Activated CD4-positive, alpha-beta T cell treated with anti-CD3 and anti-CD28 coated beads, Interleukin-2, amount 50 U/mL, for 16 hours (primary cell): ENCODE data around the gene ISCA2.
"Not testable (repeated sequence)": the region's sequence is repeated elsewhere in the genome, so short reads cannot be mapped to it uniquely, and the experiment has no call there.

Experiments
- DNase-seq: peaks from one replicate; pipeline ENCODE4 v3.0.0-alpha.2; 2020

The ISCA2 gene

DNA sequence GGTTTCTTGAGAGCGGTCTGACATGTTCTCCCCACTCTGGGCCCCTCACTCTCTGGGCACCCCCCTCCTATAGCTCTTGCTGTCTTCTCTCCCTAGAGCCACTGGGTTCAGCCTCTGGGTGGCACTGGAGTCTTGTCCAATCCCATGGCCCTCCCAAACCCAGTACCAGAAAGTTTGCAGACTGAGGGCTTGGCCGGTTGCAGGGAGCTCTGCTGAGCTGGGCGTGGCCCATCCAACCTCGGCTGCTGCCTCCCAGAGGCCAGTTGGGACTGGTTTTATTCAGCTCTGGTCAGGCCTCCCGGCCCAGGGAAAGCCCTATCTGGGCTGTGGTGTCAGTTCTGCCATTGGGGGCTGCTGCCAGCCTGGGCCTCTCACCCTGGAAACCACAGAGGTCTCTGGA, 37.9 kb downstream of the ISCA2 start:
- DNase-seq = no peak

DNA sequence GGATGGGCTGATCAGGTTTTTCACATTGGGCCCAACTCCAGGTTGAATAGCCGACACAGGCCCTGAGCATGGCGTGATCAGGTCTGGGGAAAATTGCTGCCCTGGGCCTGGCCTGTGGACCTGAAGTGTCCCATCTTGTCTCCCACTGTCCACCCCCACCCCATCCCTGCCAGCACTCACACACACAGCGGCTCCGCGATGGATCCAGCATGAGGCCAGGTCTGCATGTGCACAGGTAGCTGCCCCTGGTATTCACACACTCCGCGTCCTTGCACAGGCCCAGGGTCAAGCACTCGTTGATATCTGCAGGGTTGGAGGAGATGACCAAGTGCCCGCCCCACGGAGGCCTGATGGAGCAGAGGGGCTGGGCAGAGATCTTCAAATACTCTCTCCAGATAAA, 38.7 kb downstream of the ISCA2 start:
- no peak for DNase-seq

DNA sequence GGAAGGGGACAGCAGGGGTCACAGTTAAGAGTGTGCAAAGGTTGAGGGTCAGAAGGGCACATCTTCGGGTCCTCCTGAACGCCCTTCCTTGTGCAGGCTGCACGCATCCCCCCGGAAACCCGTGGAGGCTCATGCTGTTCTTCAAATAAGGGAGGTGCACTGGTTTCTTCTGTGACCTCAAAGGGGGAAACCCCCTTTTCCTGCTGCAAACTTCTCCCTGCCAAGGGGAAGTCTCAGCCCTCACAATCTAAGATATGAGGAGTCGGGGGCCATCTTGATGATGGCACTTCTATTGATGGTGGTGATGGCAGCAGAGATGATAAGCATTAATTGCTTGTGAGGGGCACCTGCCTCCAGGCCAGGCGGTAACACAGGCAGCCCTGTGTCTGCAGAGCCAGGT, 40.0 kb downstream of the ISCA2 start:
- DNase-seq = no peak

DNA sequence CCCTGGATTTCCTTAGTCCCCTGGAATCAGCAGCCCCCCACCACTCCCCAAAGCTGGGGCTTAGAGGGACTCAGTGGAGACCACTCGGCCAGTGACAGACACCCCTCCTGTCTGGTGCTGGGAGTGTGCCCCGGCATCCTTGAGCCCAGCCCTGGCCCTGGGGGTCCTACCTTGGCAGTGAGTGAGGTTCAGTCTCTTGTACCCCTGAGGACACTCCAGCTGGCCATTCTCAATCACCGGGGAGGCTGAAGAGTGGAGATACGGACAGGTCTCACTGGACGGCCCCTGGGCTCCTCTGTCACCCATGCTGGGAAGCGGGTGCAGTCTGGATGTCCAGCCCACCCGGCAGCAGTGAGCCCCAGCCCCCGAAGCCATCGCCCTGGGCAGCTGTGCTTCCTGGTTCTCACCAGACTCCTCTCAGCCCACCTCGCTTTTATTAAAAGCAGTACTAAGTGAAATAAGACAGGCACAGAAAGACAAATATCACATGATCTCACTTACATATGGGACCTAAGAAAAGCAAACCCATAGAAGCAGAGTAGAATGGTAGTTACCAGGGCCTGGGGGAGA, 42.3 kb downstream of the ISCA2 start:
- DNase-seq = no peak

DNA sequence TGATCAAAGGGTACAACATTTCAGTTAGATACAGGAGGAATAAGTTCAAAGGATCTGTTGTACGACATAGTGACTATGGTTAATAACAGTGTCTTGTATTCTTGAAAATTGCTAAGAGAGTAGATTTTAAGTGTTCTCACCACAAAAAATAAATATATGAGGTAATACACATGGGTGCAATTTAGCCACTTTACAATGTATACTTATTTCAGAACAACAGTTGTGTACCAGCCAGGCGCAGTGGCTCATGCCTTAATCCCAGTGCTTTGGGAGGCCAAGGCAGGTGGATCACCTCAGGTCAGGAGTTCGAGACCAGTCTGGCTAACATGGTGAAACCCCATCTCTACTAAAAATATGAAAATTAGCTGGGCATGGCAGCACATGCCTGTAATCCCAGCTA, 42.8 kb downstream of the ISCA2 start:
- not testable (repeated sequence) for DNase-seq

DNA sequence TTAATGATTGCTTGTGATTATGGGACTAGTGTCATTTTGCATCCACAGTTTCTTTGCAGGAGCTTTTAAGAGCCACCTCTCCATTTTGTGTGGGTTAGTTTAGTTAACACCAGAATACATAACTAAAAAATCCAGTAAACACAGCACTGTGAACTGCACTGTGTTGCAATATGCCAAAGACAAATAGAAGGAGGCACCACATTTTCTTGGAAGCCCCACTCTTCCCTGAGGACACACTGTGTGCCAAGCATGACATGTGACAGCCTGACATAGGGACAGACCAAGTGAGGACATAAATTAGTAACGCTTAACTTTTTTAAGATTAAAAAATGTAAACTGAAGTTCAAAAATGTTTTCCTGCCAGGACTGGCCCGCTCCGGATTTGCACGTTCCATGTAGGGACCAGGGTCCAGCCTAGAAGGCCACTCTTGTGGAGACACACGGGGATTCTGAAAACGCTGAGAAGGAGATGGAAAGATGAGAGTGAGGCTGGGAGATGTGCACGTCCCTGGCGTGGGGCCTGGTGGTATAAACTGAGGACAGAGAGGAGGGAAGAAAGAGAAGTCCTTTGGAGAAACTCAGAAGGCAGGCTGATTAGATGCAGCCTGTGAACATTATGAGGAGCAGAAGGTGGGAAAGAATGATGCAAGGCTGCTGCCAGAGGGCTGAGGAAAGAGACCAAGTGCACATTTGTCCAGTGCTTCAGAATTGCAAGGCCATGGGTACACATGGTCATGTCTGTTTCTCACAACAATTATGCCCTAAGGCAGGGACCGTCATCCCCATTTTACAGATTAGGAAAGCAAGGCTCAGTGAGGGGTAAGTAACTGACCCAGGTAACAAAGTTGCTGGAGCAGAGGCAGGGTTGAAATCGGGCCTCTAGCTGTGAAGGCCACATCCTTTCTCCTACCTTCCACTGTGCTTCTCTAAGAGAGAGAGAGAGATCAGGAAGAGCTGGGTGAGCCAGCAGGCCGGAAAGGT, 45.1 kb downstream of the ISCA2 start:
- DNase-seq = no peak

DNA sequence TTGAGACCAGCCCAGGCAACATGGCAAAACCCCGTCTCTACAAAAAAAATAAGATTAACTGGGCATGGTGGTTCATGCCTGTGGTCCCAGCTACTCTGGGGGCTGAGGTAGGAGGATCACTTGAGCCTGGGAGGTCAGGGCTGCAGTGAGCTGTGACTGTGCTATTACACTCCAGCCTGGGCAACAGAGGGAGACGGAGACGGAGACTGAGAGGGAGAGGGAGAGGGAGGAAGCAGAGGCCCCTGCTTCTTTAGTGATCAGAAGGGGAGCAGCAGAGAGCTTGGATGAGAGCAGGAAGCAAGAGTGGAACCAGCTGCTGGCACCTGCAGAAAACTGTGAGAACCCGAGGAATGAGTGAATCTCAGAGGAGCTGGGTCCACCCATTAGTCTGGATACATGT, 45.9 kb downstream of the ISCA2 start:
- no peak for DNase-seq

DNA sequence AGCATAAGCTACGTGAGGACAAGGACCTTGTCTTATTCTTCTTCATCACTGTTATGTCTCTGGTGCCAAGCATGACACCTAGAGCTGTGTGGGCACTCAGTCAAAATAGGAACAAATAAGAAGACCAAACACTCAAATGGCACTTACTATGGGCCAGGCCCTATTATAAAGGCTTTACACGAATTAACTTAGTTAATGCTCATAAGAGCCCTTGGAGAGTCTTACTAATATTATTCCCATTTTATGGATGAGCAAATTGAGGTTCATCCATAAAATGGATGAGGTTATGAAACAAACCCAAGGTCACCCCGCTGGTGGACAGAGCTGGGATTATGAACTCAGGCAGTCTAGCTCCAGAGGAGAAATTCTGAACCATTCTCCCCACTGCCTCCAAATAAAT, 47.7 kb downstream of the ISCA2 start:
- no peak for DNase-seq

DNA sequence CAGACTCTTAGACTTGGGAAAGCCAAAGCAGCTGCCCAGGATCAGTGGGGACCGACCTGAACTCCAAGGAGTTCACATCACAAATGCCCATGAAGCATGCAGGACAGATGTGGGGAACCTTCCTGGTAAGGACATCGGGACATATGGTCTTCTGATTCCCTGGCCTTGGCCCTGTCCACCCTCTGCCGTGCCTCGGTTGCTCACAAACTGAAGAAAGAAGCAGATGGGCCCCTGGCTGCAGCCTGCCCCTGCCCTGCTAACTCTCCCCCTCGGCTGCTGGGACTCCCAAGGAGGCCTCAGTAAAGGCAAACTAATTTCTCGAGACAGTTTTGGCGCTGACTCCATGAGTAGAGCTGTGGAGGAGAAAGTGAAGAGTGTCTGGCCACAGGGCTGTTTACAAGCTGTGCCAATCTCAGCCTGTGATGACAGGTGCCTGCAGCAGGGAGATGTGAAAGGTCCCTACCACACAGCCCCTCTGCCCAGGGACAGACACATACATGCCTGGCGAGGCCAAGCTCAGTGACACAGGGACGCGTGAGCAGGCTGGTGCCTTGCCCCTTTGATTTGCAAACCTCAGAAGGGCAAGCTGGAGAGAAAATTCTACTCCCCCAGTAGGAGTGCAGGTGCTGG, 48.6 kb downstream of the ISCA2 start:
- no peak for DNase-seq

DNA sequence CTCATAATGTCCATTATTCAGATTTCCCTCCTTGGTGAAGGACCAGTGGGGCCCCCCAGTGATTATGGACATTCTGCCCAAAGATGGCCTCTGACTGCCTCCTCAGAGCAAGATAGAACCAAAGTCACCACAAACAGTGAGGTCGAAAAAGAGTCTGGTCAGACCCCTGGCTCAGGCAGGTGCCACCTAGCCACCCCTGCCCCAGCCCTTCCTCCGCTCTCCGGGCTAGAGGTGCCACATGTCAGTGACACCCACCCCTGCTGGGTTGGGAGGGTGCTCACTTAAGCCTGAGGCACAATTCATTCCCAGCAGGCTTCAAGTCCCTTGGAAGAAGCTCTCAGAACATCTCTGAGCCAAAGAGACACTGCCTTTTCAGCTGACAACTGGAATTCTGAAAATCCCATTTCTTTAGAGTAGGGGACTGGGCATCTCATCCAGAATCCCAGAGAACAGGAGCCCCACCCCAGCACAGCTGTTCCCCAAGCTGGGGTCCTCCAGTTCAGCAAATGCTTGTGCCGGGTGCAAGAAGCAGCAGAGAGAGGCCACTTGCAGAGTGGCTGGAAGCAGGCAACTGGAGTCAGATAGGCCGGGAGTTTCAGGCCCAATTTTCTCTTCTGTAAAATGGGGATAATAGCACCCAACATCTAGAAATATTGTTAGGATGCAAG, 50.3 kb downstream of the ISCA2 start:
- DNase-seq = no peak

DNA sequence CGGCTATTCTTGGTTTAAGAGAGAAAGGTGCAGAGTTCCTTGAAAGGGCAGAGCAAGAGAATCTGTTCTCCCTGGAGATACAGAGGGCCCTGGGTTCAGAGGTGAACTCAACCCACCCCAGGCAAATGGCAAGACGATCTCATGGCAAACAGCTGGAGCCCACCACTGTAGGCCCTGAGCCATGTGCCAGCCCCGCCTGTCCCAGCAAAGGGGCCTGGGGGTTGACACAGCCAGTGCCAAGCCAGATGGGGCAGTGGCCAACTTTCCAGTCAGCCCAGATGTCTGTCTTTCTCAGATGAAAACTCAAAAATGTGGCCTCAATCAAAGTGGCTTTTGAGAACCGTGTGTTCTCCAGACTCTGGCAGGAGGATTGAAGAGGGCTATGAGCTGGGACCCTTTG, 51.8 kb downstream of the ISCA2 start:
- no peak for DNase-seq

DNA sequence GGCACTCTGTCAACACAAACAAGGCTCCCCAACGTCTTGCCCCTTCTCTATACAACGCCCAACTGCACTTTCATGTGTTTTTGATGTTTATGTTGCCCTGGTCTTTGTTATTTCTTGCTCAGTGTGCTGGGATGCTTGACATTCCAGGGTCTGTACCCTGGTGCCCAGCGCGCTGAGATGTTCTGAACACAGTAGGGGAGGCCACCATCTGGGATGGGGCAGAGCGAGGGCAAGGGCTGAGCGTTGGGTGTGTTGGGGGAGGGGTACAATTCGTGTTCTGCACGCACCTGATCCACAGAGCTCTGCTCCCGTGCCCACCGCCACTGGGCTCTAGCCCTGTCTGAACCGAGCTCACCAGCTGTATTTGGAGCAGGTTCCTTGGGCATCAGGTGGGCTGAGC, 52.9 kb downstream of the ISCA2 start:
- DNase-seq = no peak
